GM18526 (cell line): ENCODE measurements around the gene STX8.

Experiments
- POLR2A ChIP-seq: IDR thresholded peaks from 3 replicates; pipeline ENCODE4 v1.6.1; 2011; ENCODE audit not compliant: insufficient read length; ENCODE audit errors: extremely low read depth

STX8 gene

GRCh38 chr17:9519583-9520272, 55.9 kb downstream of the STX8 start:
- no peak for TF ChIP-seq POLR2A

- TF ChIP-seq POLR2A: no peak
These were observed 58.2 kb downstream of the STX8 start for GRCh38 chr17:9517396-9517795.

GRCh38 chr17:9513266-9513665, 62.4 kb downstream of the STX8 start:
- no peak for TF ChIP-seq POLR2A

- TF ChIP-seq POLR2A: no peak
These were observed 63.1 kb downstream of the STX8 start for GRCh38 chr17:9512323-9513168.

- no peak for TF ChIP-seq POLR2A
These were observed 66.3 kb downstream of the STX8 start for GRCh38 chr17:9509236-9509816.

- no peak for TF ChIP-seq POLR2A
These were observed 76.6 kb downstream of the STX8 start for GRCh38 chr17:9499041-9499440.

GRCh38 chr17:9498490-9498889, 77.1 kb downstream of the STX8 start:
- no peak for TF ChIP-seq POLR2A

GRCh38 chr17:9488556-9488955, 87.1 kb downstream of the STX8 start:
- no peak for TF ChIP-seq POLR2A

- no peak for TF ChIP-seq POLR2A
These were observed 88.2 kb downstream of the STX8 start for GRCh38 chr17:9487406-9487805.

GRCh38 chr17:9484789-9485188, 90.8 kb downstream of the STX8 start:
- no peak for TF ChIP-seq POLR2A

- TF ChIP-seq POLR2A: no peak
These were observed 95.7 kb downstream of the STX8 start for GRCh38 chr17:9479964-9480363.

GRCh38 chr17:9478889-9479288, 96.7 kb downstream of the STX8 start:
- TF ChIP-seq POLR2A: no peak

GRCh38 chr17:9475101-9475658, 100.4 kb downstream of the STX8 start:
- TF ChIP-seq POLR2A: no peak

- TF ChIP-seq POLR2A: no peak
These were observed 101.9 kb downstream of the STX8 start for GRCh38 chr17:9473711-9474110.

- TF ChIP-seq POLR2A: no peak
These were observed 103.1 kb downstream of the STX8 start for GRCh38 chr17:9472541-9472940.

GRCh38 chr17:9472094-9472493, 103.5 kb downstream of the STX8 start:
- no peak for TF ChIP-seq POLR2A
